GM19238 (cell line): Measurements from ENCODE around the gene HBA1.
"Not testable (repeated sequence)": the region's sequence is repeated elsewhere in the genome, so short reads cannot be mapped to it uniquely, and the experiment has no call there.

ENCODE experiments used
- DNase-seq: peaks from one replicate; pipeline ENCODE4 v3.0.0; 2011; ENCODE audit warnings: low spot score; ENCODE audit not compliant: insufficient read length

HBA1 gene

DNA sequence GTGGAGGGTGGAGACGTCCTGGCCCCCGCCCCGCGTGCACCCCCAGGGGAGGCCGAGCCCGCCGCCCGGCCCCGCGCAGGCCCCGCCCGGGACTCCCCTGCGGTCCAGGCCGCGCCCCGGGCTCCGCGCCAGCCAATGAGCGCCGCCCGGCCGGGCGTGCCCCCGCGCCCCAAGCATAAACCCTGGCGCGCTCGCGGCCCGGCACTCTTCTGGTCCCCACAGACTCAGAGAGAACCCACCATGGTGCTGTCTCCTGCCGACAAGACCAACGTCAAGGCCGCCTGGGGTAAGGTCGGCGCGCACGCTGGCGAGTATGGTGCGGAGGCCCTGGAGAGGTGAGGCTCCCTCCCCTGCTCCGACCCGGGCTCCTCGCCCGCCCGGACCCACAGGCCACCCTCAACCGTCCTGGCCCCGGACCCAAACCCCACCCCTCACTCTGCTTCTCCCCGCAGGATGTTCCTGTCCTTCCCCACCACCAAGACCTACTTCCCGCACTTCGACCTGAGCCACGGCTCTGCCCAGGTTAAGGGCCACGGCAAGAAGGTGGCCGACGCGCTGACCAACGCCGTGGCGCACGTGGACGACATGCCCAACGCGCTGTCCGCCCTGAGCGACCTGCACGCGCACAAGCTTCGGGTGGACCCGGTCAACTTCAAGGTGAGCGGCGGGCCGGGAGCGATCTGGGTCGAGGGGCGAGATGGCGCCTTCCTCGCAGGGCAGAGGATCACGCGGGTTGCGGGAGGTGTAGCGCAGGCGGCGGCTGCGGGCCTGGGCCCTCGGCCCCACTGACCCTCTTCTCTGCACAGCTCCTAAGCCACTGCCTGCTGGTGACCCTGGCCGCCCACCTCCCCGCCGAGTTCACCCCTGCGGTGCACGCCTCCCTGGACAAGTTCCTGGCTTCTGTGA, at the start of gene HBA1:
HBA1 (plus strand) TSS at position 204 of the 906 bp plus-strand sequence; CDS start at position 241, 37 bp downstream.
- DNase-seq = not testable (repeated sequence)

DNA sequence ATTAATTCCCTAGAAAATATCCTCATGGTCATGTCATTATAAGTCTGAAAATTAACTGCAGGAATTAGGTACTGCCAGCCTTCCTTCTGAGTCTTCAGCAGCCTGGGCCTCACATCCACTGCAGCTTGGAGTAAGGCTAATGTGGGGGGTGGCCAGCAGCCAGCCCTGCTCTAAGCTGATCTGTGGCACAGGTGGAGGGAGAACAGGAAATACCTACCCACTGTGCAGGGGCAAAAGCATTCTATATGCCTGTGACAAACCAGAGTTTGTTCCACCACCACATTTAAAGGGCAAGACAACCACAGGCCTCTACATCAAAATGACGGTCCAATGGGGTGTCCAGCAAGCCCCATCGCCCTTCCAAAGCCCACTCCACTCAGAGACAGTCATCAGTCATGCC, 47.4 kb upstream of the HBA1 start:
- DNase-seq = no peak

DNA sequence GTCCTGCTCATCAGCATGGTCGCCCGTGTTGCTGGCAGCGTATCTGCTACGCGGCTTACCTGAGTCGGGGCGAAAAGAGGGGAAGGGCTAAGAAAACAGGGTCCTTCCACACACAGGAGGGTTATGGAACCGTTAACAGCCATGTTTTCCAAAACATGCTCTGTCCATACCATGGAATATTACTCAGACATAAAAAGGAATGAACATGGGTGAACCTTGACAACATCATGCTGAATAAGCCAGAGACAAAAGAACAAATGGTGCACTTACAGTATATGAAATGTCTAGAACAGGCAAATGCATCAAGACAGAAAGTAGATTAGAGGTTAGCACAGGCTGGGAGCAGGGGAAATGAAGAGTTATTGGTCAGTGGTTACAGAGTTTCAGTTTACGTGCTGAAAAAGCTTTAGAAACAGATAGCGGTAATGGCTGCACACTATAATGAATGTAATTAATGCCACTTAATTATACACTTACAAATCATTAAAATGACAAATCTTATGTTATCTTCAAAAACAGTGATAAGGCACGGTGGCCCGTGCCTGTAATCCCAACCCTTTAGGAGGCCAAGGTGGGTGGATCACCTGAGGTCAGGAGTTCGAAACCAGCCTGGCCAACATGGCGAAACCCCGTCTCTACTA, 45.8 kb upstream of the HBA1 start:
- no peak for DNase-seq

DNA sequence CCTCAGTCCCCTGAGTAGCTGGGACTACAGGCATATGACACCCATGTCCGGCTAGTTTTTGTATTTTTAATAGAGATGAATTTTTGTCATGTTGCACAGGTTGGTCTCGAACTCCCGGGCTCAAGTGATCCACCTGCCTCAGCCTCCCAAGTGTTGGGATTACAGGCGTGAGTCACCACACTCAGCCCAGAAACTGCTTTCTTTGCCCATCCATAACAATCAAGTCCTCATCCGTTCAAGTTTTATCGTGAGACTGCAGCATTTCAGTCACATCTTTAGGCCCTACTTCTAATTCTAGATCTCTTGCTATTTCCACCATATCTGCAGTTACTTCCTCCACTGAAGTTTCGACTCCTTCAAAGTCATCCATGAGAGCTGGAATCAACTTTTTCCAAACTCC, 44.4 kb upstream of the HBA1 start:
- DNase-seq = no peak

DNA sequence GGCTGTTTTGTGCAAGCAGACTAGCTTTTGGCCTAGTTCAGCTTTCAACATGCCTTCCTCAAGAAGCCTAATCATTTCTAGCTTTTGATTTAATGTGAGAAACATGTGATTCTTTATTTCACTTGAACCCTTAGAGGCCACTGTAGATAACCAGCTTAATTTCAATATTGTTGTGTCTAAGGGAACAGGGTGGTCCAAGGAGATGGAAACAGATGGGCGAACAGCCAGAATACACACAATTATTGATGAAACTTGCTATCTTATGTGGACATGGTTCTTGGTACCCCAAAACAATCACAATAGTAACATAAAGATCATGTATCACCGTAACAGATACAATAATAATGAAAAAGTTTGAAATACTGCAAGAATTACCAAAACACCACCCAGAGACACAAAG, 42.8 kb upstream of the HBA1 start:
- no peak for DNase-seq

DNA sequence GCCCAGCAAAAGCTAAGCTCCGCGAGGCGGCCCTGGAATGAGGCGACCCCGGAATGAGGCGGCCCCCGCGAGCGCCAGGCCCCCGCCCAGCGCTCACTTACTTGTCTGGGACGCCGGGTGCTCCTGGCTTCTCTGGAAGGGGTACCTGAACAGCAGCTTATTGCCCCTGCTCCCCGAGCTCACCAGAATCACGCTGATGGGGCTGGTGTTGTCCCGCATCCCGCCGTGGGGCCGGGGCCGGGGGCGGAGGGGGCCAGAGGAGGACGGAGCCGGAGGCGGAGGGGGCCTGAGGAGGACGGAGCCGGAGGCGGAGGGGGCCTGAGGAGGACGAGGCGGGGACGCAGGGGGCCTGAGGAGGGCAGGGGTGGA, 38.4 kb upstream of the HBA1 start:
- DNase-seq = peak; percentile 30

DNA sequence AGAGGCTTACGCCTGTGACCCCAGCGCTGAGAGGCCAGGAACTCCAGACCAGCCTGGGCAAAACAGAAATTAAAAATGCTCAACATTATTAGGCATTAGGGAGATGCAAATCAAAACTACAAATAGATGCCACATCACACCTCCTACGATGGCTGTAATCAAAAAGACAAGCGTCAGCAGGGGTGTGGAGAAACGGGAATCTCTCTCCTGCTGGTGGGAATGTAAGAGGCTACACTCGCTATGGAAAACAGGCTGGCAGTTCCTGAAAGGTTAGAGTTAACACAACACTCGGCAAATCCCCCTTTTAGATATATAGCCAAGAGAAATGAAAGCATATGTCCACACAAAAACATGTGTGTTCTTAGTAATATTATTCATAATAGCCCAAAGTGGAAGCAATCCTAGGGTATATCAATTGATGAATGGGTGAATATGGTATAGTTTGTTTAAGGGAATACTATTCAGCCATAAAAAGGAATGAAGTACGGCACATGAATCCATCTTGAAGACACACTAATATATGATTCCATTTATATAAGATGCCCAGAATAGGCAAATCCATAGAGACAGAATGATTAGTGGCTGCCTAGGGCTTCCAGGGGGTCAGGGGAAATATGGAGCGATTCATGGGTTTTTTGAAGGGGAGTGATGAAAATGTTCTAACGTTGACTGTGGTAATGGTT, 36.2 kb upstream of the HBA1 start:
- no peak for DNase-seq

DNA sequence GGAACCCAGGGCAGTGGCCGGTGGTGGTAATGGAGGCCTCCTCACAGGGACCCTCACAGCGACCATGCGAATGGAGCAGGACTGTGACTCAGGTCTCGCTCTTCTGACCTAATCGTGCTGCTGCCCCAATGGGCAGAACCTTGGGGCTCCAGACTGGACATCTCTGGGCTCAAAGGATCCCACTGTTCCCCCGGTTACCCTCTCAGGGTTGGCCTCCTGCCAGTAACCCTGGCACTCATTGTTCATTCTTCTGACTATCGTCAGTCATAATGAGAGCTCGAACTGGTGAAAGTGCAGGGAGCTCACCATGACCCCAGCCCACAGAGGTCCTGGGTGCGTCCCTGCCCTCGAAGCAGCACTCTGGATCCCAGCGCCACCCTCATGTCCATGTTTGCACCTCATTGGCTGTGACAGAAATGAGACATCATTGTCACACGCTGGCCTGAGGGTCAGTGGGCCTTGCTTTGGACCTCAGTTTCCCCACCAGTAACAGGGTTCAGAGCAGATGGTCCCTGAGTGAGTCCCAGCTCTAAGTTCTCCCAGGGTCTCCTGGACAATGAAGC, 34.0 kb upstream of the HBA1 start:
- no peak for DNase-seq

DNA sequence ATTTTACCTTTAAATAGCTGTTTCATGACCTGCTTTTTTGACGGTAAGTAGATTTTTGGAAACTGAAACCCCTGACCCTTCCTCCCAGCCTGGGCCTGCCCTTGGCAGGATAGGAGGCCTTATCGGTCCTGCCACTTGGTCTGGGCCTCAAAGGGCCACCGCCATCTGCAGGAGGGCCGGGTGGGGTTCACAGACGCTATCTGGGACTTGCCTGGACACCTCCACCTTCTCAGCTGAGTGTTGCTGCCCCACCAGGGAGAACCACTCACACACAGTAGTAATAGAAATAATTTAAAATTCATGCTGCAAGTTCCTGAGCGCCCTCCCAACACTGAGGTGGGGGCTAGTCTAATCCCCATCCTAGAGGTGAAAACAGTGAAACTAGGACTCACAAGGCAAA, 33.4 kb upstream of the HBA1 start:
- no peak for DNase-seq

DNA sequence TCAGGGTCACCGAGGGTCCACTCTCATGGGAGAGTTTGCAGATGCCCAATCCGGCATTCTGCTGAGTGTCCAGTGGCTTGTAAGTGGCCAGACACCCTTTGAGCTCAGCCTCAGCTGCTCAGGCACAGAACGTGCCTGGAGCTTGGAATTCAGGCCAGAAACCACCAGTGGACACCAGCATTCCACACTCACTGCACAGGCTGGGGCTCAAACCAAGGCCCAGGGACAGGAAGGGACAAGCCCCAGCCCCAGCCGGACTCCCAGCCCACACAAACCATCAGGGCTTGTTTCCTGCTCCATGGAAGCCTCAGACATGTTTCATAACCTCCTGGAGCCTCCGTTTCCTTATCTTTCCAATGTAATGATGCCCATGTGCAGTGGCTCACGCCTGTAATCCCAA, 33.0 kb upstream of the HBA1 start:
- DNase-seq = no peak

DNA sequence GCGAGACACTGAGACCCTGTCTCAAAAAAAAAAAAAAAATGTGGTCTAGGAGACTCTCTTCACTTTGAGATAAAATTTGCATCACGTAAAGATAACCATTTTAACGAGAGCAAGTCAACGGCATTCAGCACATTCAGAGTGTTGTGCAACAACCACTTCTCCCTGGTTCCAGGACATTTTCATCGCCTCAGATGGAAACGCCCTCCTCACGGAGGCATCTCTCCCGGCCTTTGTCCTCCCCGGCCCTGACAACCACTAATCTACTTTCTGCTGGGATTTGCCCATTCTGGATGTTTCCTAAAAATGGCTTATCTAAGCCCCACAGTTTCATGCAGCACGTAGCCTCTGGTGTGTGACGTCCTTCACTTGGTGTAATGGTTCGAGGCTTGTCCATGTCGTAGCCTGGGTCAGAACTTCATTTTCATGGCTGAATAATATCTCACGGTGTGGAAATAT, 31.7 kb upstream of the HBA1 start:
- no peak for DNase-seq

DNA sequence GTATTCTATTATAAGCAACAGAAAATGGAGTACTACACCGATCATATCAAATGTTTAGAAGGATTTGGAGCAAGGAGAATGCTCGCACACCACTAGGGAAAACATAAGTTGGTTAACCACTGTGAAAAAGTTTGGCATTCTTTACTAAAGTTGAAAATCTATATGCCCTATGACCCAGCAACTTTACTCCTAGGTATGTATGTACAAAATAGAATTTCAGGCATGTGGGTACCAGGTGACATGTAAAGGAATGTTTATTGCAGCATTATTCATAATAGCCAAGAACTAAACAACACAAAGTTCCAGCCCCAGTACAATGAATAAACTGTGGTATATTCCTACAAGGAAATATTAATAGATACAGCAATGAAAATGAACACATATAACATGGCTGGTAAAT, 29.8 kb upstream of the HBA1 start:
- no peak for DNase-seq

DNA sequence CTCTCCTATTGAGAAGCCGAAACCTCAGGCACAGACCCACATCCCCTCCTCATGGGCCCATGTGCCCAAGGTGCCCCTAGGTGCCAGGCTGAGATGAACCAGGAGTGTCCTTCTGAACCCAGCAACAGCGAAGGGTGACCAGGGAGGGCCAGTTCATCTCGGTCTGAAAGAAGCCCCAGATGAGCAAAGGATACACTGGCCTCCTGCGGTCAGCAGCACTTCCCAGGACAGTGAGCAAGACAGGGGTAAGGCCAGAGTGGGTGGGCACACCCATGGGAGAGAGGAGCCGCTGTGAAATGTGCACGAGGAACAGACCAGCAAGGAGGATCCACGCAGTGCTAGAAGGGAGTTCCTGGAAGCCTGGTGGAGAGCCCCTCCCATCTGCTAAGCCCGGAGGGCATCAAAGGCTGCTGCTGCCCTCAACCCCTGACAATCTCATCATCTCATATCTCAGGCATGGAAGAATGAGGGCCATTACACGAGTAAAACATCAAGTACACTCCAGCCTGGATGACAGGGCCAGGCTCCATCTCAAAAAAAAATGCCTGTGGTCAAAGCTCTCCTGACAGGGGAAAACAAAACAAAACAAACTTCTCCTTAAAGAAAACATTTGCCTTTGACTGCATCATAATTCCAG, 27.3 kb upstream of the HBA1 start:
- no peak for DNase-seq

DNA sequence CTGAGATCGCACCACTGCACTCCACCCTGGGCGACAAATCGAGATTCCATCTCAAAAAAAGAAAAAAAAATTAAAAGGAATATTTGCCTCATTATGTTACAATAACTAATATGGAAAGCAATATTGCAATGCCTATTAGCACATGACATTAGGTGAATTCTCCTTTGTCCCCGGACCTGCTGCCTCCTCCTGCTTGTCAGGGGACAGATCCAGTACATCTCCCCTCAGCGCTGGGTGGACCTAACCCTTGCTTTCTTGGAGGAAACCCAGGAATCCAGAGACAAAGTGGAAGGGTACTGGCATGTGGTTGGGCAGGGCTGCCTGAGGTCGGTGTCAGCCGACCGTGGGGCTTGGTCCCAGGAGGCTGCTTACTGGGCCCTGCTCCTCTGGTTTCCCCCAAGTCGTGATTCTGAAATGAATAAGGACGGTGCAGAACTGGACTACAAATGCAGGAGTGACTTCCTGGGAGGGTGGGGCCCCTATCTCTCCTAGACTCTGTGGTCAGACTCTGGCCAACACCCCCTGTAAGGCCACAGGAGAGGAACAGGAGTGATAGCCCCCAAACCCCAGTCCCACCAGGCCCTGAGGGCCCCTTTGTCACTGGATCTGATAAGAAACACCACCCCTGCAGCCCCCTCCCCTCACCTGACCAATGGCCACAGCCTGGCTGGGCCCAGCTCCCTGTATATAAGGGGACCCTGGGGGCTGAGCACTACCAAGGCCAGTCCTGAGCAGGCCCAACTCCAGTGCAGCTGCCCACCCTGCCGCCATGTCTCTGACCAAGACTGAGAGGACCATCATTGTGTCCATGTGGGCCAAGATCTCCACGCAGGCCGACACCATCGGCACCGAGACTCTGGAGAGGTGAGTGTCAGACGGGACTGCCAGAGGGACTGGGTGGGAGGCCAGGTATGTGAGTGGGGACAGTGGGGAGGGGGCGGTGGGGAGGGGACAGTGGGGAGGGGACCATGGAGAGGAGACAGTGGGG, 24.0 kb upstream of the HBA1 start, which contains the start of gene HBZ:
HBZ (plus strand) TSS at position 504 of the 988 bp plus-strand sequence; CDS start at position 770, 266 bp downstream.
- DNase-seq = no peak

DNA sequence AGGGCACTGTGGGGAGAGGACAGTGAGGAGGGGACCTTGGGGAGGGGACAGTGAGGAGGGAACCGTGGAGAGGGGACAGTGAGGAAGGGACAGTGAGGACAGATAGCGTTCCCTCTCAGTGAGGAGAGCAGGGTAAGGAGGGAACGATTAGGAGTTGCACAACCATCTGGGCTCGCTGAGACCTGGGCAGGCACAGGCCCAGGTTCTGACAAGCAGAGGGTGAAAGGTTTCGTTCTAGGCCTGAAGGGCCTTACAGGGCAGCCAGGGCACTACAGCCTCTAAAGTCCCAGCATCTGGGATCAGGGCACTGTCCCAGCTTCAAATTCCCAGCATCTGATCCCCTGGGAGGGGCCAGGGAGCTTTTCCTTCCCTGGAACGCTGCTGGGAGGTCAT, 23.4 kb upstream of the HBA1 start:
- DNase-seq = not testable (repeated sequence)

DNA sequence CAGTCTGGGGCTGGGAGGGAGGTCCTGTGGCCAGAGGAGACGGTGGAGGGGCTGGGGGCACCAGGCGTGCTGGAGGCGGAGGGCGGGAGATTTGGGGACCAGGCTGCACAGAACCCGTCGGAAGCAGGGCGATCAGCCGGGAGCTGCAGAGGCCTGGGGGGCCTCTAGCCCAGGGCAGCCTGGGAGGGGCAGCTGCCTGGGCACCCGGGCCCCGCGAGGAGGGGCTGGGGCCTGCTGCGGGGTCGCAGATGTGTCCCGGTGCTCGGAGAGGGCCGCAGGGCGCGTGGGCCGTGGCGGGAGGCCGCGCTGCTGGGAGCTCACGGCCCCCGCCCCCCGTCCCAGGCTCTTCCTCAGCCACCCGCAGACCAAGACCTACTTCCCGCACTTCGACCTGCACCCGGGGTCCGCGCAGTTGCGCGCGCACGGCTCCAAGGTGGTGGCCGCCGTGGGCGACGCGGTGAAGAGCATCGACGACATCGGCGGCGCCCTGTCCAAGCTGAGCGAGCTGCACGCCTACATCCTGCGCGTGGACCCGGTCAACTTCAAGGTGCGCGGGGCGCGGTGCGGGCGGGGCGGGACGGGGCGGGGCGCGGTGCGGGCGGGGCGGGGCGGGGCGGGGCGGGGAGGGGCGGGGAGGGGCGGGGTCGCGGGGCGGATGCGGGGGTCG, 22.8 kb upstream of the HBA1 start:
- DNase-seq = not testable (repeated sequence)

DNA sequence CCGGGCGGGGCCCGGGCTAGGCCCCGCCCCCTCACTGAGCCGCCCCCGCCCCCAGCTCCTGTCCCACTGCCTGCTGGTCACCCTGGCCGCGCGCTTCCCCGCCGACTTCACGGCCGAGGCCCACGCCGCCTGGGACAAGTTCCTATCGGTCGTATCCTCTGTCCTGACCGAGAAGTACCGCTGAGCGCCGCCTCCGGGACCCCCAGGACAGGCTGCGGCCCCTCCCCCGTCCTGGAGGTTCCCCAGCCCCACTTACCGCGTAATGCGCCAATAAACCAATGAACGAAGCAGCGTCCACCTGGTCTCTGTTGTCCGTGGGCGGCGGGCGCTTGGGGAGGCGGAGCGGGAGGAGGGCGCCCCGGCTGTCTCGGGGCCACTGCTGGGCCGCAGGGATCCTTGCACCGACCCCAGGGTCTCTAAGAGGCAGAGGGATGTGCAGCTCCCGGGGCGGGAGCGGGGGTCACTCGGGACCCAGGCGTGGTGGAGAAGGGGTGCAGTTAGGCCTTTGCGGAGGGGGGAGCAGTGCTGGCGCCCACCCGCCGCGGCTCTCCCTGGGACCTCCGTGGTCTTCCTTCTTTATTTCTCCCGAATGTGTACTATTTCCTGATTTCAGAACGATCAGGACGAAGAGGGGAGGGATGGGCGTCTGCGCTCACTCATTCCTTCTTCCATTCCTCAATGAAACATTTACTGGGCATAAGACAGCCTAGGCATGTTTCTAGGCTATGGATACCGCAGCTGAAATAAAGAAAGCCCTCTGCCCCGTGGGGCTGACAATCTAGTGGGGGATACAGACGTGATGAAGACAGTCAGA, 22.1 kb upstream of the HBA1 start:
- no peak for DNase-seq

DNA sequence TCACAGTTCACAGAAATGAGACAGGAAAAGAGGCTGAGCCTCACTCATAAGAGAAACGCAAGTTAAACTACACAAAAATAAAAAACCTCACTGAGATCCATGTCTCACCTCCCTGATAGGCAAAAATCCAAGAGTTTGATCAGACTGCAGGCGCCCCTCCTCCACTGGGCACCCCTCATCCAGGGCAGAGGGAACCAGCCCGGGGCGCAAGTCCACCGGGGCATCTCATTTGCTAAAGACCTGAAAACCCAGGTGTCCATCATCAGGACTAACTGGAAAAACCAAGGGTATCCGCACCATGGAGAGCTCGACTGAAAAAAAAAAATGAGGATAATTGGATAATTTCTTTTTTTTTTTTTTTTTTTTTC, 21.5 kb upstream of the HBA1 start:
- no peak for DNase-seq
